Testis (tissue), 2 donors: ENCODE data around the gene PRKG1.

Source experiments
- CTCF ChIP-seq, 3 experiments: fragments of 450-650 bp in 2 of 3; fragments of 200-600 bp in 1 of 3; sonication (generic) in 1 of 3; IDR thresholded peaks; one replicate each; pipeline ENCODE4 v1.5.1; 2016 to 2019; ENCODE audit warnings: antibody characterized with exemption in 3 of 3, mild to moderate bottlenecking in 2 of 3, moderate library complexity in 1 of 3
- POLR2A ChIP-seq: fragments of 450-650 bp; IDR thresholded peaks from one replicate; pipeline ENCODE4 v1.6.1; 2017; ENCODE audit warnings: antibody characterized with exemption, mild to moderate bottlenecking, moderate library complexity

GRCh38 chr10:52106899-52107298 is 1032.6 kb downstream of the PRKG1 start:
- TF ChIP-seq CTCF (IDR thresholded peaks at IDR 0.05) (no peak), POLR2A (no peak)
